ENCODE results near the gene WDR20. TPM values are rescaled to one million over a fixed set of nuclear protein-coding genes. Genes with fewer than 3 reads are reported as not detected.
A peak's percentile ranks its signal among the peaks of the same experiment; 100 is the strongest.
"Not testable (repeated sequence)": the region's sequence is repeated elsewhere in the genome, so short reads cannot be mapped to it uniquely, and the experiment has no call there.

The WDR20 gene, protein sequence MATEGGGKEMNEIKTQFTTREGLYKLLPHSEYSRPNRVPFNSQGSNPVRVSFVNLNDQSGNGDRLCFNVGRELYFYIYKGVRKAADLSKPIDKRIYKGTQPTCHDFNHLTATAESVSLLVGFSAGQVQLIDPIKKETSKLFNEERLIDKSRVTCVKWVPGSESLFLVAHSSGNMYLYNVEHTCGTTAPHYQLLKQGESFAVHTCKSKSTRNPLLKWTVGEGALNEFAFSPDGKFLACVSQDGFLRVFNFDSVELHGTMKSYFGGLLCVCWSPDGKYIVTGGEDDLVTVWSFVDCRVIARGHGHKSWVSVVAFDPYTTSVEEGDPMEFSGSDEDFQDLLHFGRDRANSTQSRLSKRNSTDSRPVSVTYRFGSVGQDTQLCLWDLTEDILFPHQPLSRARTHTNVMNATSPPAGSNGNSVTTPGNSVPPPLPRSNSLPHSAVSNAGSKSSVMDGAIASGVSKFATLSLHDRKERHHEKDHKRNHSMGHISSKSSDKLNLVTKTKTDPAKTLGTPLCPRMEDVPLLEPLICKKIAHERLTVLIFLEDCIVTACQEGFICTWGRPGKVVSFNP
- 16.6 and 16.7 TPM in 2 replicates for total RNA-seq

DNA sequence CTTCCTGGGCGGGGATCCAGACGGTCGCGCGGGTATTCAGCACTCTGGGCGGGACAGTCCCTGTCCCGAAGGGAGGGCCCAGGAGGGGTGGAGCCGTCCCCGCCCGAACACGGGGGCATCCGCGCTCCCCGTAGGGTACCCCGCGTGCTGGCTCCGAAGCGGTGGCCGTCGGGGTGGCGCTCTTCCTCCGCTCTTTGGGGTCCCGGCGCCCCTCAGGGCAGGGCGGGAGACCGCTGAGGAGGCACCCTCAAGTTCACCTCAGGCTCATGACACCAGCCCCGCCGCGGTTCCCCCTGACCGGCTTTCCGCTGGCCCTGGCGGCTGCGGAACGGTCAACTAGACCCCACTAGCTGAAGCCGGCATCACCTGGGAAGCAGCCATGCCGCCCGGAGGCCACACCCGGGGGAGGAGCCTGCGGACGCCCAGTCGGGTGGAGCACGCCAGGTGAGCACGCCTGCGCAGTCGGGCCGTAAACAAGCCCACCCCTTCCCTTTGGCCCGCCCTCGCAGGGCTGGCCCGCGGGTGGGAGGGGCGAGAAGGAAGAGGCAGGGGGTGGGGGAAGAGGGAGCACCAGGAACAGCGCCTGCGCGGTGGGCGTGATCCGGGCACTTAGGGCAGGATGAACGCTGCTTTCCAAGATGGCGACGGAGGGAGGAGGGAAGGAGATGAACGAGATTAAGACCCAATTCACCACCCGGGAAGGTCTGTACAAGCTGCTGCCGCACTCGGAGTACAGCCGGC, at the start of gene WDR20:
Gene WDR20 (plus strand): TSS at position 612 of the 741 bp plus-strand sequence. CDS start 27 bp downstream, at position 639.
- DNase-seq (ENCODE audit: extremely low read depth, low read depth, low spot score) = peak; percentile 72

DNA sequence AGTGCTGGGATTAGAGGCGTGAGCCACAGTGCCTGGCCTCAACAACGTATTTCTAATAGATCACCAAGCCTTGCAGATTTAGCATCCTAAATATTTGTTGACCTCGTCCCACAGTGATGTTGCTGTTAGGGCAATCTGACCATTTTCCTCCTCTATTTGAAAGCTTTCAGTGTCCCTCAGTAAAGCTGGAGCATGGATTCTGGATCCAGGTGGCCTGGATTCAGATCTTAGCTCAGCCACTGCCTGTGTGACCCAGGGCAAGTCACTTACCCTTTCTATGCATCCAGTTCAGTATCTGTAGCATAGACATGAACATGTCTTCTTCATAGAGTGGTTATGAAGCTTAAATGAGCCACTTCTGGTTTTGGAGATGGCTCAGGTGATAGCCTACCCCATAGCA, 49.0 kb upstream of the WDR20 start:
- no peak for DNase-seq (ENCODE audit: extremely low read depth, low read depth, low spot score)

DNA sequence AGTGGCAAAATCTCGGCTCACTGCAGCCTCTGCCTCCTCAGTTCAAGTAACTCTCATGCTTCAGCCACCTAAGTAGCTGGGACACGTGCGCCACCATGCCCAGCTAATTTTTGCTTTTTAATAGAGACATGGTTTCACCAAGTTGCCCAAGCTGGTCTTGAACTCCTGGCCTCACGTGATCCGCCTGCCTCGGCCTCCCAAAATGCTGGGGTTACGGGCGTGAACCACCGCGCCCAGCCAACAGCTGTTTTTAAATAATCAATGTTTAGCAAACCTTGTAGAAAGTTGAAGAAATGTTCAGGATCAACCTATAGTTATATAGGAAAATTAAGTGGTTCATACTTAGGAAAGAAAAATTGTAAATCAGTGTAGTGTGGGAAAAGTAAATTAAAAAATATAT, 46.9 kb upstream of the WDR20 start:
- no peak for DNase-seq (ENCODE audit: extremely low read depth, low read depth, low spot score)

DNA sequence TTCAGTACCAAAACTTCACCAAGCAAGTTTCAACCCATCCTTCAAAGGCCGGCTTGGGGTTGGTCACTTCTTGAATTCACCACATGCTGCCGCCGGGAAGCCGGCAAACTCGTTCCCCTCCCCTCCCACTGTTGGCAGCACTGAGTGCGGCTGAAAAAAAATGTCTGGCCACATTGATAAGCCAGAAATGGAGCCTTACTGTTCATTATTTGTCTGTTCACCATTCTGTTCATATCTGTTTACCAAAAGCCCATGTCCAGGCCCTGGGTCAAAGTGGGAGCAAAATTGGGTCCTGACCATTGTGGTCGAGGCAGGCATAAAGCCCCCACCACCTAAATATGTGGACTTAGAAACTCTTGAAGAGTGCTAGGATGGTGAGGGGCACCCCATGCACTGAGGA, 45.6 kb upstream of the WDR20 start:
- no peak for DNase-seq (ENCODE audit: extremely low read depth, low read depth, low spot score)

DNA sequence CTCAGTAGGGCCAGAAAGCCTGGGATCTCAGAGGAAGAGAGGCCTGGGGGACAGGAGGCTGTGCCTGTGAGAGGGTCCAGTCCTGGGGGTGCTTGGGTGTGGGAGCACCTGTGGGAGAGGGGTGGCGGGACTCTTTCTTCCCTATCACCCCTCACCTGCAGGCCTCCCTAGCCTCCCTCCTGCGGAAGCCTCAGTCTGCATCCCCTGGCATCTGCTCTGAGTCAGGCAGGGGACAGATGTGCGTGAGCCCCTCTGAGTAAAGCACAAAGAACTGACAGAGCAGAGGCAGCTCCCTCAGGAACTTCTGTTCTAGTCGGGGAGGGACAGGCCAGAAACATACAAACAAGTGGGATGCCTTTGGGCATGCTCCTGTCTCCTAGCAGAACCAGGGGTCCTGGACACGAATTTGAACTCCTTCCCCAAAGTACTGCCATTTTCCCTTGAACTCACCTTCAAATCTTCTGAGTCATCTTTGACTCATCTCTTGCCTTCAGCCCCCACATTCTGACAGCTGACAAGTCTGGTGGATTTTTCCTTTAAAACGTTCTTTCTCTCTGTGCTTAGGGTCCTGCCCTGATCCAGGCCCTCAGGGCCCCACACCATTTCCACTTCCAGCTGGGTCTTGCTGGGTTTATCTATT, 44.3 kb upstream of the WDR20 start:
- no peak for DNase-seq (ENCODE audit: extremely low read depth, low read depth, low spot score)

DNA sequence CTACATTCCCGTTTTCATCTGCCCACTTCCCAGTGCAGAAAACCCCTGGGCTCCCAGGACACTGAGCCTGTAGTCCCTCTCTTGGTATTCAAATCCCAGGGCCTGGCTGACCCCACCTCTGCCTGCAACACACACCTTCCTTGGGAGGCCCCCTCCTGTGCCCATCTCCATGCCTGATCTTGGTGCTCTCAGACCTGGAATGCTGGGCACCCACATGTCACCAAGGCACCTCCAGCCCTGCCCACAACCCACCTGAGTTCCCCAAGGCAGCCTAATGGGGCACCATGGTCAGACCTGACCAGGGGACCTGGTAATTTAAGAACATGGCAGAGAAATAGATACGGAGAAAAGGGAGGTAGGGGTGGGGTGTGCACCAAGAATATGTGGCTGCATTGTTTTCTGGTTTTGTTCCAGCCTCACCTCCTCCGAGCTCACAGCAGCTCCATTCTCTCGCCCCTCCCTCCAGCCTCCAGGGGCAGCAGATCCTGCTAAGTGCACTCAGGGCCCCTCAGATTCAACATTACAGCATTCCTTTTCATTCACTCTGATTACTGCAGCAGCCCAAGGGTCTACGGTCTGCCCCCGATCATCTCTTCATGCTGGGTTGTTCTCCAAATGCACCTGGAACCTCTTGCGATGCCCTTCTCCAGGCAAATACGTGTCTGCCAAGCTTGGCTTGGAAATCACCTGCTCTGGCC, 43.7 kb upstream of the WDR20 start:
- no peak for DNase-seq (ENCODE audit: extremely low read depth, low read depth, low spot score)

DNA sequence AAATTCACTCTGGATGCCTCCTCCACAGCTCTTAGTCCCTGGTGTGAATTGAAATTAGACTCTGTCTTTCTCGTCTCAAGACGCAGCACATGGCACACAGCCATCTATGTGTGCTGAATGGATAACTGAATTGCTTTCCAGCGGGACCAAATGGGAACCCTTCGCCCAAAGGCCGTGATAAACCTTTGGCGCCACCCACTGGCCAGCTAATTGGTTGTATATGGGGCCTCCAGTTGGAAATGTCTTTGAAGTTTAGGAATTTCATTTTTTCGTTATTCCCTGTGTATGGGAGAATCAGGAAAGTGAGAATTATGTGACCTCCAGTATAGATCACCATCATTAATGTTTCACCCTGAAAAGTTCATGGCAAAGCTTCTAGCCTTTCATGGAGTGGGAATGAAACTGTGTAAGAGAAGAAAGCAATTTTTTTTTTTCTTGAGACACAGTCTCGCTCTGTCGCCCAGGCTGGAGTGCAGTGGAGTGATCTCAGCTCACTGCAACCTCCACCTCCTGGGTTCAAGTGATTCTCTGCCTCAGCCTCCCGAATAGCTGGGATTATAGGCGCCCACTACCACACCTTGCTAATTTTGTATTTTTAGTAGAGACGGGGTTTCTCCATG, 43.0 kb upstream of the WDR20 start:
- no peak for DNase-seq (ENCODE audit: extremely low read depth, low read depth, low spot score)

DNA sequence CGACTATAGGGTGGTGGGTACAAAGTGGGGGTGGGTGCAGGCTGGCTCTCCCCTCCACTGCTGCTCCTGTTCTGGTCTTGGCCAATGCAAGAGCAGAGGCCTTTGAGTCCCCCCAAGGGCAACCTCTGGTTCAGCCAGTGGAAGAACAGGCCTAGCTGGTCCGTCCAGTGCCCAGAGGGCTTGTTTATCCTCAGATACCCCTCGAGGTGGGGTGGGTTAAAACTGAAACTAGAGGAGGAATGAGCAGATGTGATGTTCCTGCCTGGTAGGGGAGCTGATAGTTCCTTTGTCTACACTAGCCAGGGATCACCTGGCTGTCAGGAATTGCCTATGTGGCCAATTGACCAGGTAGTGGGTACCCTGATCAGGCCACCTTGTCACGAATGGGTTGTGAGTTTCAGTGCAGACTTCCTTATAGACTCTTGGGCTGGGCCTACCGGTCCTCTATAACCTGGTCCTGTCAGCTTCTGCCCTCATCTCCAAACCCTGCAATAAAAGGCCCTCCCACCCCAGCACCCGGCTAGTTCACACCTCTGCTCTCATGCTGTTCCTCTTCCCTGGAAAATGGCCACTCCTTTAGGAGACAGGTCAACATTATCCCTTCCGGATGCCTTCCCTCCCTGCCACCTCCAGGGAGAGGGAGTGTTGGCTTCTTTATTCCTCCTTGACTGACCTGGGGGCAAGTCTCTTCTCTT, 42.1 kb upstream of the WDR20 start:
- no peak for DNase-seq (ENCODE audit: extremely low read depth, low read depth, low spot score)

DNA sequence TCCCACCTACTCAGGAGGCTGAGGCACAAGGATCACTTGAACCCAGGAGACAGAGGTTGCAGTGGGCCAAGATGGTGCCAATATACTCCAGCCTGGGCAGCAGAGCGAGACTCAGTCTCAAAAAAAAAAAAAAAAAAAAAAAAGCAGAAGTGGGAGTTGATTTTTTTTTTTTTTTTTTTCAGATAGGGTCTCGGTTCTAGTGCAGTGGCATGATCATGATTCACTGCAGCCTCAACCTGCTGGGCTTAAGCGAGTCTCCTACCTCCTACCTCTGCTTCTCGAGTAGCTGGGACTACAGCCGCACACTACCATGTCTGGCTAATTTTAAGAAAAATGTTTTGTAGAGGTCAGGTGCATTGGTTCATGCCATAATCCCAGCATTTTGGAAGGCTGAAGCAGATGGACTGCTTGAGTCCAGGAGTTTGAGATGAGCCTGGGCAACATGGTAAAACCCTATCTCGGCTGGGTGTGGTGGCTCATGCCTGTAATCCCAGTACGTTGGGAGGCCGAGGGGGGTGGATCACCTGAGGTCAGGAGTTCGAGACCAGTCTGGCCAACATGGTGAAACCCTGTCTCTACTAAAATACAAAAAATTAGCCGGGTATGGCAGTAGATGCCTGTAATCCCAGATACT, 36.5 kb upstream of the WDR20 start:
- no peak for DNase-seq (ENCODE audit: extremely low read depth, low read depth, low spot score)

DNA sequence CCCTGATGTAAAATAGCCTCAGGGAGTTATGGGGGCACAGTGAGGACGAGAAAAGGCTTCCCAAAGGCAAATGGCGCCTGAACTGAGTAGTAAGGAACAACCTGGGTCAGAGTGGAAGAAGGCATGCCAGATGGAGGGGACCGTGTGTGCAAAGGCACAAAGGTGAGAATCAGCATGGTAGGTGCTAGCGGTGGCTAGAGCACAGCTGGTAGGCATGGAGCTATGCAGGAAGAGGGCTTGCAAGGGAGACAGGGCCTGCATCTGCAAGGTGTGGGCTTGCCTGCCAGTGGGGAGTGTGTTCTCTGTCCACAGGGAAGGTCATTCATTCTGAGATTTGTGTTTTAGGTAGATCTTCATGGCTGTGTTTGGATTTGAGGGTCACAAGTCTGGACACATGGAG, 34.3 kb upstream of the WDR20 start:
- no peak for DNase-seq (ENCODE audit: extremely low read depth, low read depth, low spot score)

DNA sequence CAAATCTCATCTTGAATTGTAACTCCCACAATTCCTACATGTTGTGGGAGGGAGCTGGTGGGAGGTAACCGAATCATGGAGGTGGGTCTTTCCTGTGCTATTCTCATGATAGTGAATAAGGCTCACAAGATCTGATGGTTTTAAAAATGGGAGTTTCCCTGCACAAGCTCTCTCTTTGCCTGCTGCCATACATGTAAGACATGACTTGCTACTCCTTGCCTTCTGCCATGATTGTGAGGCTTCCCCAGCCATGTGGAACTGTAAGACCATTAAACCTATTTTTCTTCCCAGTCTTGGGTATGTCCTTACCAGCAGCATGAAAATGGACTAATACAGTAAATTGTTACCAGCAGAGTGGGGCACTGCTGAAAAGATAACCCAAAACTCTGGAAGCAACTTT, 30.4 kb upstream of the WDR20 start:
- DNase-seq (ENCODE audit: extremely low read depth, low read depth, low spot score) = not testable (repeated sequence)

DNA sequence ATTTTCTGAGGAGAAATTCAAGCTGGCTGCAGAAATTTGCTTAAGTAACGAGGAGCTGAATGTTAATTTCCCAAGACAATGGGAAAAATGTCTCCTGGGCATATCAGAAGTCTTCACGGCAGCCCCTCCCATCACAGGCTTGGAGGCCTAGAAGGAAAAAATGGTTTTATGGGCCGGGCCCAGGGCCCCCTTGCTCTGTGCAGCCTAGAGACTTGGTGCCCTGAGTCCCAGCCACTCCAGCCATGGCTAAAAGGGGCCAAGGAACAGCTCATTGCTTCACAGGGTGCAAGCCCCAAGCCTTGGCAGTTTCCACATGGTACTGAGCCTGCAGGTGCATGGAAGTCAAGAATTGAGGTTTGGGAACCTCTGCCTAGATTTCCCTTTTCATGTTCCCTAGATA, 28.6 kb upstream of the WDR20 start:
- no peak for DNase-seq (ENCODE audit: extremely low read depth, low read depth, low spot score)

DNA sequence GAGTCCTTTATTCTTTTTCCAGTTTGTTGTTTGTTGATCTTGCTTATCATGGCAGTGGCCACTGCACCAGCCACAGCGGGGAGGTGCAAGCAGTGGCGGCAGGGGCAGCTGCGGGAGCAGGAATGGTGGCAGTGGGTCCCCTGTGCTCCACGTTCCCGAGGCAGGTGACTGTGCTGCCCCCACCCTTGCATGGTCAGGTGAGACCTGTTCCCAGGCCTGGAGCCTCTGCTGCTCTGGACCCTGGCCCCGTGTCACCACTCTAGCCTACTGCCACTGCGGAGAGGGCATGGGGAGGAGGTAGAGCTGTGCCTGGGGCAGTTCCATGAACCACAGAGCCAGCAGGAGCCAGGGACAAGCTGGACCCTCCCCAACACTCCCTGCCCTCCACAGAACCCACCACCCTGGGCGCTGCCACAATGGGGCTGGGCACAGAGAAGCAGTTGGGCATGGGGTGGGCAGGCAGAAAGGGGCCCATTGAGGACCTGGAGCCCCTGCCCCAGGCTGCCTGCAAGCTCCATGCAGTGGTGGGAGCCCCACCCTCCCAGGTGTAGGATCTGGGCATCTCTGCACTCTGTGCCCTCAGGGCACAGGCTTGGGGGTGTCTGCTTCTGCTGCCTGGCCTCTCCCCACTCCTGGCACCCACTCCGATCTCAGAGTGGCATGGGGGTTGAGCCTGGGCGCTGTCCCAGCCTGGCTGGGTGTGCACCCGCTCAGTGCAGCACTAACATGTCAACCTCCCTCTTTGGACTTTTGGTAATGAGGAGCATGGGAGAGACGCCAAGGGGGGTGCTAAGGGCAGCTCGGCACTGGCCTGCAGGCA, 23.1 kb upstream of the WDR20 start:
- DNase-seq (ENCODE audit: extremely low read depth, low read depth, low spot score) = no peak

DNA sequence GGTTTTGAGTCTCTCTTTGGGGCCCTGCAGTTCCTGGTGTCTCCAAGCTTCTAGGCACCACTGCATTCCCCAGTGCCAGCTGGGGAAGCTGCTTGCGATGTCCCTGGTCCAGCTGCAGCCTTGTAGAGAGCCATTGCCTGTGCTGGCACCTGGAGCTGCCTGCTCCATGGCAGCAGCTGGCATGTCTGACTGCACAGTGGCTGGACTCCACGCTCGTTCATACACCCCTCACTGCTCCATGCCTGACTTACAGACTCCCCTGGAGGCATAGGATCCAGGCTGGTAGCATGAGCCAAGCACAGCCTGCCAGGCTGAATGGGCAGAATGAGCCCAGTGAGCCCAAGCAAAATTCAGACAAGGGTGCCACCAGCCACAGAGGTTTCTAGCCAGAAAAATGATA, 21.8 kb upstream of the WDR20 start:
- DNase-seq (ENCODE audit: extremely low read depth, low read depth, low spot score) = no peak

DNA sequence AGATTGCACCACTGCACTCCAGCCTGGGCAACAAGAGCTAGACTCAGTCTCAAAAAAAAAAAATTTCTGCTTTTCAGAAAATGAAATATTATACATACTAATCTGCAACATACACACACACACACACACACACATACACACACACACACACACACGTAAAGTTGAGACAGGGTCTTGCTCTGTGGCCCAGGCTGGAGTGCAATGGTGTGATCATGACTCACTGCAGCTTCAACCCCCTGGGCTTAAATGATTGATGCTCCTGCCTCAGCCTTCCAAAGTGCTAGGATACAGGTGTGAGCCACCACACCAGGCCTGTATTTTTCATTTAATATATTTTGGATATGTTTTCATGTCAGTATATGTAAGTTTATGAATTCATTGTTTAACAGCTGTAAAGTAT, 18.8 kb upstream of the WDR20 start:
- DNase-seq (ENCODE audit: extremely low read depth, low read depth, low spot score) = no peak

DNA sequence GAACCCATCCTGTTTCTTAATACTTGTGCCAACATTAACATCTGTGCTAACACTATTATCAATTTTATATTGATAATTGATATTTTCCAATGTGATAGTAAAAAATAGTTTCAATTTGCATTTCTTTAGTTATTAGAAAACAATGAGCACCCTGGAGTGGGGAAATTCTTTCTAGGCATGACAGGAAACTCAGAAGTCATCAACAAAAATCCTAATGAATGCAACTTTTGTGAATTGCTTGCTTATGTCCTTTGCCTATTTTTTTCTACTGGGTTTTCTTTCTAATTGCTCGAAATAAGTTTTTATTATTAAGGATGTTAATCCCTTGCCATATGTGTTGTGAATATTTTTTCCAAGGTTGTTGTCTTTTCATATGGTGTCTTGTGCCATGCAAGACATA, 18.1 kb upstream of the WDR20 start:
- DNase-seq (ENCODE audit: extremely low read depth, low read depth, low spot score) = no peak

DNA sequence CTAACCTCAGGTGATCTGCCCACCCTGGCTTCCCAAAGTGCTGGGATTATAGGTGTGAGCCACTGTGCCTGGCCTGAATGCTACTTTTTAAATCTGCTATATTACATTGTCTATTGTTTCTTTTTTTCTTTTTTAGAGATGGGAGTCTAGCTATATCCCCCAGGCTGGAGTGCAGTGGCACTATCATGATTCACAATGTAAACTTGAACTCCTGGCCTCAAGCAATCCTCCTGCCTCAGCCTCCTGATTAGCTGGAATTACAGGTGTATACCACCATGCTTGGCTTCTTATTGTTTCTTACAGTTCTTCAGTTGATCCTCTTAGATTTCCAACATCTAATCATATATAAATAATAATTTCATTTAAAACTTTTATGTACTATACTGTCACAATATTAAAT, 15.3 kb upstream of the WDR20 start:
- DNase-seq (ENCODE audit: extremely low read depth, low read depth, low spot score) = no peak

DNA sequence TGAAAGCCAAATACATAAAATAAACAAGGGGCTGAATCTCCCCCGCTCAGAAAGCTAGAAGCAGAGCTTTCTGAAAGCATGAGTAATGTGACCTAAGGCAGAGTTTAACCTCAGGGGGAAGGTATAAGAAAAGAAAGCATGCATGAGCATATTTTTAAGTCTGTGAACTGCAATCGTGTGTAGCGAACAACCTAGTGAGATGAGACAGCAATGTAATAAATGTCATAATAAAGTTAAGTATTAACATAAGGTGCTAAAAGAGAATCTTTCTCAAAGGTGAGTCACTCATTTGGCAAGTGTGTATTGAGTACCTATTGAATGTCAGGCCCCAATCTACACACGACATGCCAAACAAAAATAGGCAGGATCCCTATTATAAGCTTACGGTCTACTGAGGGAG, 14.2 kb upstream of the WDR20 start:
- DNase-seq (ENCODE audit: extremely low read depth, low read depth, low spot score) = no peak
